NT2/D1 (cell line): Measurements from ENCODE around the gene CMTM4.

ENCODE experiments used
- SUZ12 ChIP-seq: IDR thresholded peaks from 2 replicates; pipeline ENCODE4 v1.6.1; 2011; ENCODE audit not compliant: insufficient read length, insufficient read depth; ENCODE audit errors: extremely low read depth
- YY1 ChIP-seq: IDR thresholded peaks from 2 replicates; pipeline ENCODE4 v1.6.1; 2011; ENCODE audit not compliant: insufficient read length, insufficient read depth
- ZNF274 ChIP-seq: IDR thresholded peaks from 2 replicates; pipeline ENCODE4 v1.6.1; 2011; ENCODE audit warnings: mild to moderate bottlenecking, low read depth, low read length

- TF ChIP-seq ZNF274: no peak
- TF ChIP-seq YY1: no peak
- TF ChIP-seq SUZ12: no peak
Measured at GRCh38 chr16:66741169-66741900, 44.8 kb upstream of the CMTM4 start.
